Lower leg skin (tissue), 3 donors: ENCODE measurements around the gene PRMT7.

Experiments
- POLR2A ChIP-seq, 2 donors: fragments of 450-650 bp; IDR thresholded peaks; one replicate each; pipeline ENCODE4 v1.6.1; 2016 to 2017; ENCODE audit warnings: antibody characterized with exemption in 2 of 2, mild to moderate bottlenecking in 1 of 2, moderate library complexity in 1 of 2
- TF ChIP-seq, protein P1 (sequence below), 3 donors: fragments of 450-650 bp; IDR thresholded peaks; one replicate each; pipeline ENCODE4 v1.5.1; 2016; ENCODE audit warnings: antibody characterized with exemption in 3 of 3, mild to moderate bottlenecking in 3 of 3, moderate library complexity in 2 of 3

DNA sequence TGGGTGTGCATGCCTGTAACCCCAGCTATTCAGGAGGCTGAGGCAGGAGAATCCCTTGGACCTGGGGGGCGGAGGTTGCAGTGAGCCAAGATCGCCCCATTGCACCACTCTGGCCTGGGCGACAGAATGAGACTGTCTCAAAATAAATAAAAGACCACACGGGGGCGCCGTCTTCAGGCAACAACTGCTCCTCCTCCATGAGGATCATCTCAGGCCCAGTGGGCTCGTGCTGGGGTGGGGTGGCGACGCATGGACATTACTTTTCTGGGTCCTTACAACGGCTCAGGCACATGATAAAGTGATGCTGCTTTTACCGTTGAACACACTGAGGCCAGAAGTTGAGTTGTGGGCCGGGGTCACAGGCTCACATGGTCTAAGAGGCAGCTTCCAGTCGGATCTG lies 56.2 kb downstream of the PRMT7 start:
- TF ChIP-seq, protein P1, sequence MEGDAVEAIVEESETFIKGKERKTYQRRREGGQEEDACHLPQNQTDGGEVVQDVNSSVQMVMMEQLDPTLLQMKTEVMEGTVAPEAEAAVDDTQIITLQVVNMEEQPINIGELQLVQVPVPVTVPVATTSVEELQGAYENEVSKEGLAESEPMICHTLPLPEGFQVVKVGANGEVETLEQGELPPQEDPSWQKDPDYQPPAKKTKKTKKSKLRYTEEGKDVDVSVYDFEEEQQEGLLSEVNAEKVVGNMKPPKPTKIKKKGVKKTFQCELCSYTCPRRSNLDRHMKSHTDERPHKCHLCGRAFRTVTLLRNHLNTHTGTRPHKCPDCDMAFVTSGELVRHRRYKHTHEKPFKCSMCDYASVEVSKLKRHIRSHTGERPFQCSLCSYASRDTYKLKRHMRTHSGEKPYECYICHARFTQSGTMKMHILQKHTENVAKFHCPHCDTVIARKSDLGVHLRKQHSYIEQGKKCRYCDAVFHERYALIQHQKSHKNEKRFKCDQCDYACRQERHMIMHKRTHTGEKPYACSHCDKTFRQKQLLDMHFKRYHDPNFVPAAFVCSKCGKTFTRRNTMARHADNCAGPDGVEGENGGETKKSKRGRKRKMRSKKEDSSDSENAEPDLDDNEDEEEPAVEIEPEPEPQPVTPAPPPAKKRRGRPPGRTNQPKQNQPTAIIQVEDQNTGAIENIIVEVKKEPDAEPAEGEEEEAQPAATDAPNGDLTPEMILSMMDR (IDR thresholded peaks at IDR 0.05), result no peak
- no peak for TF ChIP-seq POLR2A (IDR thresholded peaks at IDR 0.05)
